ENCODE data around the gene SLC22A1.
A peak's percentile ranks its signal among the peaks of the same experiment; 100 is the strongest.

Gene SLC22A1

GRCh38 chr6:160177220-160177619, 55.6 kb downstream of the SLC22A1 start:
- no peak for FAIRE-seq

- FAIRE-seq: no peak
Observed at GRCh38 chr6:160178271-160178670, 56.7 kb downstream of the SLC22A1 start.

DNA sequence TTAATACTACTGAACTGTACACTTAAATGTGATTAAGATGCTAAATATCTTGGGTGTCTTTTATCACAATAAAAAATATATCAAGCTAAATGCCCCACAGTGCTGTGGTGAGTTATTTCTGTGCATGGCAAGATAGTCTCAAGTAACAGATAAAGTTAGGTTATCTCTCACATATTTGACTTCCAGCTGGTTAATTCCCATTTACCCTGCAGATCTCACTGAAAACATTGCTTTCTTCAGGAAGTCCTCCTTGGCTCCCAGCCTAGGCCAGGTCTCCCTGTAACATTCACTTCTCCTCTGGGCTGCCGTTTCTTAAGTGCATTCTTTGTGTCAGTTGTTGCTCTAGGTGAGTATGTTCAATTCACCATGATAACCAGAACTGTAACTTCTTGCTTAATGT, 59.1 kb downstream of the SLC22A1 start:
- FAIRE-seq: no peak

GRCh38 chr6:160188773-160189172, 67.2 kb downstream of the SLC22A1 start:
- FAIRE-seq: no peak

DNA sequence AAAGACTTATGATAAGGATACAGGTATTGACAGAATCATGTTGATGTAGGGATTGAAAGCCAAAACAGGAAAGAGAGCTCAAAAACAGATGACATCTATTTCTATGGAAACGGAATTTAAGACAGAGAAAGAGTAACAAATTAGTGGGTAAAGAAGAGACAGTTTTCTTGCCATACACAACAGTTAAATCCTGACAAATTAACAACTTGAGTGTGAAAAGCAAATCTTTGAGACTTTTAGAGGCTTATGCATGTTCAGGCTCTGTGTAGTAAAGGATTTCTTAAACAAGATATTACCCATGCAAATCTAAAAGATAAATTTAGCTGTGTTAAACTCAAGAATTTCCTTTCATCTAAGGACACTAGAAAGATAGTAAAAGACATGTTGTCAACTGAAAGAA, 68.5 kb downstream of the SLC22A1 start:
- FAIRE-seq: no peak

DNA sequence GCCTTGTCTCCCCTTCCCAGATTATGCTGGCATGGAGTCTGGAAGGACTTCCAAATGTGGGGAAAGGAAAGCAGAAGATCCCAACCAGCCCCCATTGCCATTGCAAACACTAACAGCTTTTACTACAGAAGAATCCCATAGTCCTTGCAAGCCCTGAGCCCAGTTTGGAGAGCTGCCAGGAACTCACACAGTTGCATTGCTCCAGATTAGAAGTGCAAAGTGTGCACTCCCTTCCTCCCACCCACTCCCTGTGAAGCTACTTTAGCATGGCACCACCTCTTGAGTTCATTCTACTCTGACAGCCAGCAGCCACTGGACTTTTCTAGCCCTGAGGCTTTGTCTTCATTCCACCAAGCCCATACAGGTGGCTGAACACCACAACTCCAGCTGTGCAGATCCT, 69.4 kb downstream of the SLC22A1 start:
- no peak for FAIRE-seq

DNA sequence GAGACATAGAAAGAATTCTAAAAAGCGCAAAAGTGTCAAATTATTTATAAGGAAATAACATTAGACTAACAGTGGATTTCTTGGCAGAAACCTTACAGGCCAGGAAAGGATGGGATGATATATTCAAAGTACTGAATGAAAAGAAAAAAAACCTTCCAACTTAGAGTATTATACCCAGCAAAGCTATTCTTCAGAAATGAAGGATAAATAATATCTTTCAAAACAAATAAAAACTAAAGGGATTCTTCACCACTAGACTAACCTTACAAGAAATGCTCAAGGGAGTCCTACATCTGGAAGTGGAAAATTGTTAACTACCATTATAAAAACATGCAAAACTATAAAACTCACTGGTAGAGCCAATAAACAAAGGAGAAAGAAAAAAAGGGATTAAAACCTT, 71.2 kb downstream of the SLC22A1 start:
- FAIRE-seq: no peak

GRCh38 chr6:160194808-160195207, 73.2 kb downstream of the SLC22A1 start:
- FAIRE-seq: no peak

GRCh38 chr6:160197662-160198061, 76.0 kb downstream of the SLC22A1 start:
- FAIRE-seq: no peak

DNA sequence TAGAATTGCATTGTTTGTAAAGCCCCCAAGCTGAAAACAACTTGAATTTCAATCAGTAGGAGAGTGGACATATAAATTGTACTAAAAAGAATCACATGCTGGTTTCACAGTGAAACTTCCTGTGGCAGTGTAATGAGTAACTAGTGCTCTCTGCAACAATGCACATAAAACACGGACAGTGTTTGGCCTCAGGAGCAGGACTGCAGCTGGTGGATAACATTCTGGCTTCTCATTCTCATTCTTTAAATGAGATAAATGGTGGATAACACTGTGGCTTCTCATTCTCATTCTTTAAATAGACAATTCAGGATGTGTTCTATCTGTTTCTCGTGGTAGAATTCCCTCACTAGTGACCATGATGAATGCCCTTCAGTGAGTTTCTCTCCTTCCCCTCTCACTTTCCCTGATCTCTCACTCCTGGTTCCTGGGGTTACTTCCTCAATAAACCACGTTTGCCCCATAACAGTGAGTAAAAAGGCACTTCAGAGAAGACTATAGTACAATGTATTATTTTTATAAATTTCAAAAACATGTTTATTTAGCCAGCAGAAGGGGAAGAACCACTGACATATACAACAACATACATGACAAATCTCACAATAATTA, 77.1 kb downstream of the SLC22A1 start:
- no peak for FAIRE-seq

- no peak for FAIRE-seq
Observed at GRCh38 chr6:160201061-160201460, 79.4 kb downstream of the SLC22A1 start.

- peak; percentile 86 for FAIRE-seq
Observed at GRCh38 chr6:160202411-160202810, 80.8 kb downstream of the SLC22A1 start.

- no peak for FAIRE-seq
Observed at GRCh38 chr6:160203076-160203475, 81.5 kb downstream of the SLC22A1 start.

- FAIRE-seq: no peak
Observed at GRCh38 chr6:160203522-160203921, 81.9 kb downstream of the SLC22A1 start.

DNA sequence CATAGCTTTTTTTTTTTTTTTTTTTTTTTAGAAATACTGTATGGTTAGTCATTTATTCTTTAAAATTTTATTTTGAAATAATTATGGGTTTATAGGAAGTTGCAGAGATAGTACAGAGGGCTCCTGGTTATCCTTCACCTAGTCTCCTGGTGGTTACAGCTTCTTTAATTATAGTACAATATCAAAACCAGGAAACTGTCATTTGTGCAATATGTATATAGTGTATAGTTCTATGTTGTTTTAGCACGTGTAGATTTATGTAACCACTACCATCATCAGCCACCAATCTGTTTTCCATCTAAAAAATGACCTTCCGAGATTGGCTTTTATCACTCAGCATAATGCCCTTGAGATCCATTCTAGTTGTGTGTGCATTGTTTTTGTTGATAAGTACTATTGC, 82.3 kb downstream of the SLC22A1 start:
- FAIRE-seq: no peak

GRCh38 chr6:160204710-160205109, 83.1 kb downstream of the SLC22A1 start:
- no peak for FAIRE-seq

GRCh38 chr6:160207618-160208017, 86.0 kb downstream of the SLC22A1 start:
- no peak for FAIRE-seq
